ENCODE data around the gene PRIM2.
"Not testable (repeated sequence)": the region's sequence is repeated elsewhere in the genome, so short reads cannot be mapped to it uniquely, and the experiment has no call there.

PRIM2 gene

GRCh38 chr6:57324538-57324937 lies 7.1 kb downstream of the PRIM2 start:
- no peak overlapping the region for H3K4me3 ChIP-seq (ENCODE audit: low read depth, low read length)
- TF ChIP-seq MYC (IDR thresholded peaks at IDR 0.05; ENCODE audit: low read depth, low read length), result no peak
- no peak for TF ChIP-seq MAX (IDR thresholded peaks at IDR 0.05; ENCODE audit: low read depth, low read length)
- DNase-seq (ENCODE audit: low read depth), result peak; percentile 27

GRCh38 chr6:57327311-57327710 lies 9.9 kb downstream of the PRIM2 start:
- no peak for DNase-seq (ENCODE audit: low read depth)
- no peak overlapping the region for H3K4me3 ChIP-seq (ENCODE audit: low read depth, low read length)
- no peak for TF ChIP-seq CTCF (IDR thresholded peaks at IDR 0.05; ENCODE audit: low read depth, low read length)
- no peak for TF ChIP-seq POLR2A (IDR thresholded peaks at IDR 0.05; ENCODE audit: extremely low read depth, insufficient read length)
- TF ChIP-seq MAX (IDR thresholded peaks at IDR 0.05; ENCODE audit: low read depth, low read length), result no peak
- TF ChIP-seq MYC (IDR thresholded peaks at IDR 0.05; ENCODE audit: low read depth, low read length), result no peak

- H3K4me3 ChIP-seq (ENCODE audit: low read depth, low read length), result no peak overlapping the region
- TF ChIP-seq CTCF (IDR thresholded peaks at IDR 0.05; ENCODE audit: low read depth, low read length) (no peak), MAX (IDR thresholded peaks at IDR 0.05; ENCODE audit: low read depth, low read length) (no peak), POLR2A (IDR thresholded peaks at IDR 0.05; ENCODE audit: extremely low read depth, insufficient read length) (no peak), MYC (IDR thresholded peaks at IDR 0.05; ENCODE audit: low read depth, low read length) (no peak)
- DNase-seq (ENCODE audit: low read depth), result no peak
Measured at GRCh38 chr6:57328074-57328473, 10.6 kb downstream of the PRIM2 start.

- no peak for DNase-seq (ENCODE audit: low read depth)
- H3K4me3 ChIP-seq (ENCODE audit: low read depth, low read length), result no peak overlapping the region
Measured at GRCh38 chr6:57329933-57330332, 12.5 kb downstream of the PRIM2 start.

GRCh38 chr6:57342148-57342669 lies 24.8 kb downstream of the PRIM2 start:
- no peak overlapping the region for H3K4me3 ChIP-seq (ENCODE audit: low read depth, low read length)
- DNase-seq (ENCODE audit: low read depth), result no peak
- no peak for TF ChIP-seq MAX (IDR thresholded peaks at IDR 0.05; ENCODE audit: low read depth, low read length)
- TF ChIP-seq MYC (IDR thresholded peaks at IDR 0.05; ENCODE audit: low read depth, low read length), result no peak
- TF ChIP-seq CTCF (IDR thresholded peaks at IDR 0.05; ENCODE audit: low read depth, low read length), result no peak
- TF ChIP-seq POLR2A (IDR thresholded peaks at IDR 0.05; ENCODE audit: extremely low read depth, insufficient read length), result no peak

More at GRCh38 chr6:57329933-57330332, 12.5 kb downstream of the PRIM2 start:
- TF ChIP-seq POLR2A (IDR thresholded peaks at IDR 0.05; ENCODE audit: extremely low read depth, insufficient read length) (no peak), CTCF (IDR thresholded peaks at IDR 0.05; ENCODE audit: low read depth, low read length) (no peak), MYC (IDR thresholded peaks at IDR 0.05; ENCODE audit: low read depth, low read length) (no peak), MAX (IDR thresholded peaks at IDR 0.05; ENCODE audit: low read depth, low read length) (no peak)

GRCh38 chr6:57343342-57343741 lies 25.9 kb downstream of the PRIM2 start:
- DNase-seq (ENCODE audit: low read depth); H3K4me3 ChIP-seq (ENCODE audit: low read depth, low read length): not testable (repeated sequence)

GRCh38 chr6:57346715-57347114 lies 29.3 kb downstream of the PRIM2 start:
- peak; percentile 38 for DNase-seq (ENCODE audit: low read depth)

GRCh38 chr6:57347597-57347996 lies 30.2 kb downstream of the PRIM2 start:
- not testable (repeated sequence) for DNase-seq (ENCODE audit: low read depth); H3K4me3 ChIP-seq (ENCODE audit: low read depth, low read length)

More at GRCh38 chr6:57346715-57347114, 29.3 kb downstream of the PRIM2 start:
- H3K4me3 ChIP-seq (ENCODE audit: low read depth, low read length), result not testable (repeated sequence)

- DNase-seq (ENCODE audit: low read depth); H3K4me3 ChIP-seq (ENCODE audit: low read depth, low read length): not testable (repeated sequence)
Measured at GRCh38 chr6:57350443-57350842, 33.0 kb downstream of the PRIM2 start.

- H3K4me3 ChIP-seq (ENCODE audit: low read depth, low read length); DNase-seq (ENCODE audit: low read depth): not testable (repeated sequence)
Measured at GRCh38 chr6:57352596-57352995, 35.2 kb downstream of the PRIM2 start.

- H3K4me3 ChIP-seq (ENCODE audit: low read depth, low read length); DNase-seq (ENCODE audit: low read depth): not testable (repeated sequence)
Measured at GRCh38 chr6:57358319-57358718, 40.9 kb downstream of the PRIM2 start.

GRCh38 chr6:57359766-57360165 lies 42.3 kb downstream of the PRIM2 start:
- DNase-seq (ENCODE audit: low read depth); H3K4me3 ChIP-seq (ENCODE audit: low read depth, low read length): not testable (repeated sequence)

Measured in NB4 (cell line).